H9 (cell line): Measurements from ENCODE around the gene PRR12. TPM values are rescaled to one million over a fixed set of nuclear protein-coding genes. Genes with fewer than 3 reads are reported as not detected.

Source experiments
- DNase-seq: peaks from one replicate; pipeline ENCODE4 v3.0.0-alpha.2; 2017
- H2AFZ ChIP-seq: one replicate; pipeline ENCODE4 v1.6.1; 2013; ENCODE audit warnings: mild to moderate bottlenecking, low read length, control low read depth, moderate library complexity
- H2AK5ac ChIP-seq: 2 replicates; pipeline ENCODE4 v1.6.1; 2013; ENCODE audit warnings: low read length, control low read depth, mixed read lengths; ENCODE audit not compliant: insufficient read length
- H2BK120ac ChIP-seq: one replicate; pipeline ENCODE4 v1.6.1; 2013; ENCODE audit warnings: low read depth, mild to moderate bottlenecking, low read length, control low read depth, inconsistent platforms; ENCODE audit not compliant: poor library complexity, severe bottlenecking
- H2BK12ac ChIP-seq: 2 replicates; pipeline ENCODE4 v1.6.1; 2013; ENCODE audit warnings: low read length, control low read depth, mixed read lengths, low read depth; ENCODE audit not compliant: insufficient read length
- H2BK15ac ChIP-seq: 2 replicates; pipeline ENCODE4 v1.6.1; 2013; ENCODE audit warnings: low read depth, low read length, control low read depth
- H2BK20ac ChIP-seq: one replicate; pipeline ENCODE4 v1.6.1; 2013; ENCODE audit warnings: low read depth, mild to moderate bottlenecking, low read length, control low read depth, inconsistent platforms; ENCODE audit not compliant: poor library complexity, severe bottlenecking
- H2BK5ac ChIP-seq: 2 replicates; pipeline ENCODE4 v1.6.1; 2013; ENCODE audit warnings: low read length, control low read depth, mixed read lengths; ENCODE audit not compliant: insufficient read length
- H3K14ac ChIP-seq: 2 replicates; pipeline ENCODE4 v1.6.1; 2013; ENCODE audit warnings: low read length, control low read depth; ENCODE audit not compliant: insufficient read depth
- H3K18ac ChIP-seq: 2 replicates; pipeline ENCODE4 v1.6.1; 2013; ENCODE audit warnings: low read depth, mild to moderate bottlenecking, mixed read lengths, low read length, control low read depth; ENCODE audit not compliant: insufficient read length
- H3K23ac ChIP-seq: 2 replicates; pipeline ENCODE4 v1.6.1; 2013; ENCODE audit warnings: low read length, control low read depth, mixed read lengths, low read depth; ENCODE audit not compliant: insufficient read length
- H3K23me2 ChIP-seq: 2 replicates; pipeline ENCODE4 v1.6.1; 2013; ENCODE audit warnings: low read depth, mild to moderate bottlenecking, mixed read lengths, low read length, control low read depth; ENCODE audit not compliant: insufficient read length, poor library complexity, severe bottlenecking
- H3K27ac ChIP-seq: 2 replicates; pipeline ENCODE4 v1.5.1; 2013; ENCODE audit warnings: low read length, control low read depth, mixed read lengths, low read depth; ENCODE audit not compliant: insufficient read length
- H3K27me3 ChIP-seq: 2 replicates; pipeline ENCODE4 v1.6.1; 2013; ENCODE audit warnings: low read length, control low read depth, inconsistent platforms; ENCODE audit not compliant: insufficient read depth
- H3K4ac ChIP-seq: 2 replicates; pipeline ENCODE4 v1.6.1; 2013; ENCODE audit warnings: low read depth, mild to moderate bottlenecking, control low read depth, inconsistent platforms, low read length, moderate library complexity
- H3K4me1 ChIP-seq: 2 replicates; pipeline ENCODE4 v1.6.1; 2013; ENCODE audit warnings: low read length, control low read depth, inconsistent platforms; ENCODE audit not compliant: insufficient read depth
- H3K4me2 ChIP-seq: 2 replicates; pipeline ENCODE4 v1.6.1; 2013; ENCODE audit warnings: low read length, control low read depth, mixed read lengths; ENCODE audit not compliant: insufficient read length, insufficient read depth
- H3K56ac ChIP-seq: 2 replicates; pipeline ENCODE4 v1.6.1; 2013; ENCODE audit warnings: low read depth, mild to moderate bottlenecking, mixed read lengths, low read length, control low read depth; ENCODE audit not compliant: insufficient read length
- H3K79me1 ChIP-seq: 2 replicates; pipeline ENCODE4 v1.6.1; 2013; ENCODE audit warnings: low read depth, mild to moderate bottlenecking, moderate library complexity, low read length, control low read depth, inconsistent platforms; ENCODE audit not compliant: insufficient read depth, poor library complexity, severe bottlenecking
- H3K79me2 ChIP-seq: 2 replicates; pipeline ENCODE4 v1.6.1; 2013; ENCODE audit warnings: low read length, control low read depth, inconsistent platforms; ENCODE audit not compliant: insufficient read depth
- H3K9ac ChIP-seq: 2 replicates; pipeline ENCODE4 v1.6.1; 2013; ENCODE audit warnings: low read length, control low read depth, mixed read lengths; ENCODE audit not compliant: insufficient read length; ENCODE audit errors: extremely low read depth
- H3K9me3 ChIP-seq: one replicate; pipeline ENCODE4 v1.6.1; 2013; ENCODE audit warnings: low read depth, low read length, inconsistent platforms; ENCODE audit not compliant: control insufficient read depth
- H3T11ph ChIP-seq: one replicate; pipeline ENCODE4 v1.6.1; 2013; ENCODE audit warnings: mild to moderate bottlenecking, low read length, control low read depth, inconsistent platforms
- H4K20me1 ChIP-seq: one replicate; pipeline ENCODE4 v1.6.1; 2013; ENCODE audit not compliant: control insufficient read depth, insufficient read length, insufficient read depth
- H4K5ac ChIP-seq: 2 replicates; pipeline ENCODE4 v1.6.1; 2013; ENCODE audit warnings: low read depth, mild to moderate bottlenecking, mixed read lengths, low read length, control low read depth; ENCODE audit not compliant: insufficient read length
- H4K8ac ChIP-seq: replicated peaks from 2 replicates; pipeline ENCODE4 v1.6.1; 2013; ENCODE audit warnings: low read length, control low read depth, mixed read lengths, low read depth; ENCODE audit not compliant: insufficient read length
- H4K91ac ChIP-seq: 2 replicates; pipeline ENCODE4 v1.6.1; 2013; ENCODE audit warnings: low read depth, mild to moderate bottlenecking, moderate library complexity, mixed read lengths, low read length, control low read depth; ENCODE audit not compliant: insufficient read length
- H3K27ac Mint-ChIP-seq, 3 experiments: 2 replicates in 2 of 3; 3 replicates in 1 of 3; pipeline ENCODE4 v1.8.0; 2020 to 2021; ENCODE audit warnings: mixed read lengths in 3 of 3, mild to moderate bottlenecking in 1 of 3, moderate library complexity in 1 of 3
- H3K27me3 Mint-ChIP-seq: 2 replicates; pipeline ENCODE4 v1.8.0; 2021; ENCODE audit warnings: low read depth, mild to moderate bottlenecking, moderate library complexity, mixed read lengths
- H3K36me3 Mint-ChIP-seq, 3 experiments: 2 replicates in 2 of 3; 3 replicates in 1 of 3; pipeline ENCODE4 v1.8.0; 2020 to 2021; ENCODE audit warnings: low read depth in 3 of 3, mixed read lengths in 3 of 3; ENCODE audit not compliant: insufficient read depth in 1 of 3
- H3K4me1 Mint-ChIP-seq, 2 experiments: 2 replicates each; pipeline ENCODE4 v1.8.0; 2020; ENCODE audit warnings: mixed read lengths in 2 of 2
- H3K4me3 Mint-ChIP-seq, 2 experiments: 2 replicates in 1 of 2; 3 replicates in 1 of 2; pipeline ENCODE4 v1.8.0; 2020 to 2021; ENCODE audit warnings: mild to moderate bottlenecking in 2 of 2, mixed read lengths in 2 of 2, moderate library complexity in 1 of 2
- H3K9me3 Mint-ChIP-seq, 2 experiments: 2 replicates in 1 of 2; 3 replicates in 1 of 2; pipeline ENCODE4 v1.8.0; 2020; ENCODE audit warnings: mild to moderate bottlenecking in 2 of 2, mixed read lengths in 2 of 2, moderate library complexity in 1 of 2
- CTCF ChIP-seq: fragments of 200-600 bp; sonication (generic); conservative IDR thresholded peaks from 3 replicates; pipeline ENCODE4 v1.8.0; 2021; ENCODE audit warnings: antibody characterized with exemption, mild to moderate bottlenecking
- WGBS: extraction: QIAGEN DNeasy Blood & Tissue Kit; methylation state at CpG from one replicate; pipeline ENCODE4 v1.1.7; 2013; ENCODE audit warnings: missing lambda C conversion rate, low lambda C conversion rate, mixed read lengths; ENCODE audit not compliant: insufficient read length; ENCODE audit errors: extremely low coverage; 5-methylcytosine and 5-hydroxymethylcytosine counted together
- total RNA-seq: library from RNA; stranded (reverse); gene quantifications from 2 replicates; pipeline ENCODE4 v1.2.1, GENCODE V29; 2021

The PRR12 gene
- total RNA-seq, 1 experiment from 2014 or later, result 65.9 TPM

DNA sequence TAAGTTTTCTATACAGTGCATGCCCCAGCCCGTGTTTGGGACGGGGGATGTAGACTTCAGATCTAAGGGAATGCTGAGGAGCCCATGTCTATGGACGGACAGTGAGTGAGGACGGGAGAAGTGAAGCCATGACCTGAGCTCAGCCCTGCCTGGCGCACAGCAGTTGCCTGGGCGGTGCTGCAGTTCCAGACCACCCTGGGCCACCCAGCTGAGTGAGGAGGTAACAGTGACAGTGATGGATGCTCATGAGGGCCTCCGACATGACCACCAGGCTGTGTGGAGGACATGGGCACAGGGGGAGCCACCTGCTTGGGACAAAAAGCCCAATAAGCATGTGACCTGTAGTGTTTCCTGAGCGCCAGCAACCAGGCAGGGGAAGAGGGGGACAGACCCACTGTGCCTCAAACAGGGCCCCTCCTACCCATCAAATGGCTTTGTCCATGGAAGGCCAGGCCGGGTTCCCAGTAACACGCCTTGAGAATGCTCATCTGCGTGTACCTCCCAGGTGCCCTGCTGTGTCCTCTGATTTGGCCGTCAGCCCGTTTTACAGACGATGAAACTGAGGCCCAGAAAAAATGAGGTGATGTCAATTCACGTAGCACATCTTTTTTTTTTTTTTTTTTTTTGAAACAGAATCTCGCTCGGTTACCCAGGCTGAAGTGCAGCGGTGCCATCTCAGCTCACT, 33.2 kb upstream of the PRR12 start:
- Histone ChIP-seq H2BK15ac (no peak overlapping the region), H4K20me1 (no peaks in the 10 kb centered on the region), H3K18ac (no peak overlapping the region), H3K4me1 (peaks cover 2% of the 10 kb centered on the region; the same call in 1 of the 2 replicates), H3K4ac (no peak overlapping the region), H3K23me2 (peaks cover 9% of the 10 kb centered on the region), H3K27ac (no peak overlapping the region), H2BK120ac (no peak overlapping the region), H4K5ac (no peak overlapping the region), H2BK12ac (no peak overlapping the region), H3K79me1 (no peaks in the 10 kb centered on the region), H3K9me3 (no peaks in the 10 kb centered on the region), H3K14ac (no peak overlapping the region), H2AK5ac (no peak overlapping the region), H3K4me2 (no peak overlapping the region), H3K27me3 (no peaks in the 10 kb centered on the region), H2BK20ac (no peak overlapping the region), H3K79me2 (no peaks in the 10 kb centered on the region; the same call in 1 of the 2 replicates), H2AFZ (no peak overlapping the region), H3K9ac (no peak overlapping the region), H3K56ac (no peak overlapping the region), H3K23ac (no peak overlapping the region), H2BK5ac (no peak overlapping the region), H4K8ac (no peak overlapping the region), H4K91ac (no peak overlapping the region), H3T11ph (no peak overlapping the region)
- no peaks in the 10 kb centered on the region for H3K27me3 Mint-ChIP-seq
- H3K4me3 Mint-ChIP-seq, result peak overlapping the region in 1 of 2 experiments; percentile 56; a peak in 2 of 5 replicates
- H3K9me3 Mint-ChIP-seq, result no peaks in the 10 kb centered on the region
- no CpG with 5 or more reads among the region's 18 CpGs for WGBS
- peaks cover 9 to 26% of the 10 kb centered on the region in 2 experiments for H3K4me1 Mint-ChIP-seq
- no peak for TF ChIP-seq CTCF
- no peak for DNase-seq
- peaks cover 32 to 37% (median 35%) of the 10 kb centered on the region in 3 experiments for H3K36me3 Mint-ChIP-seq
- no peak overlapping the region for H3K27ac Mint-ChIP-seq
